ENCODE results near the gene GNB1. TPM values are rescaled to one million over a fixed set of nuclear protein-coding genes. Genes with fewer than 3 reads are reported as not detected.

The GNB1 gene
- polyA plus RNA-seq, 3 donors: 250 to 287 (median 267) TPM

GRCh38 chr1:1788646-1789431, 102.0 kb downstream of the GNB1 start:
- no peak for DNase-seq

DNA sequence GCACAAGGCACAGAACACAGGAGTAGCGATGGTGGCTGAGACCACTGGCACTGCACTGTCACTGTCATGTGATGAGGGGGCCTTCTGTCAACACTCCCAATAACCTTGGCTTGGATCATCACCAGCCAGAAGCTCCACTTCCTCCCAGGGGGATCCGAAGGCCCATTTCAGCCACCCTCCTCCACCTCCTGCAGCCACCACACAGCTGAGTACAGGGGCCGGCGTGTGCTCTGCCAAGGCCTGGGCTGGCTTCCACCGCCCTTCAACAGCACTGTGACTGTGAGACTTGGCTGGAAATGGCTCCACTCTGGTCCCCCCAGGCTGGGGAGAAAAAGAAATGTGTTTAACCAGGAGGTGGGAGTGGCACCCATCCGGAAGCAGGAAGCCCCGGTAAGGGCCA, 102.8 kb downstream of the GNB1 start:
- DNase-seq: no peak

GRCh38 chr1:1786836-1787605, 103.9 kb downstream of the GNB1 start:
- no peak for DNase-seq

DNA sequence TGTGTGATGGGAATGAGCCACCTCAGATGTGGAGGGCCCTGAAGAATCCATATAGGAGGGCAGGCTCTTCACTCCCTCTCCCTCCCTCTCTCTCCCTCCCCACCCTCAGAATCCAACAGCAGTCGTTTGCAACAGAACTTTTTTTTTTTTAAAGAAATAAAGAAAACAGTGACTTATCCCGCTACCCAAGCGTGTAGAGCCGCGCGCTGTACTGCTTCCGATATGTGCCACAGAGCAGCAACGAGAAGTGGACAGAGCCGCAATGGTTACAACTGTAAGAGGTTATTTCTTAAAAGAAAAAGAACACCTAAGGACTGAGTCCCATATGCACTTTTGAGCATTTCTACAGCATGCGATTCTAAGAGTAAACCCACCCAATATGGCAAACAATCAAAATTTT, 105.2 kb downstream of the GNB1 start:
- no peak for DNase-seq

DNA sequence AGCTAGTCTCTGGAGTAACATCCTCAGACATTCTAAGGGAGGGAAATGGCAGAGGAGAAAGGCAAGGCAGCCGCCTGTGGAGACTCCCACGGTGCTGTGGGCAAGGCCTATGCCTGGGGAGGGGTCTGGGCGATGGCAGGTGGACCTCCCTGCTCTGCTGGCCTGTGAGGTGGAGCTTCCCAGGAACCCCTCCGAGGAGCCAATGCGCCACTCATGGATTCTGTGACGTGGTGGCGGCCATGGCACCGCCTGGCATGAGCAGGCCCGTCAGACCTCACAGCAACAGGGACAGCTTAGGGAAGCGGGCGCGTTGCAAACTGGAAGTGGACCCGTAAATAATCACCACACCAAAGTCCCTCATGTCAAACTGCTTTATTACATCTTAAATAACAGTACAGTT, 106.0 kb downstream of the GNB1 start:
- no peak for DNase-seq

GRCh38 chr1:1783320-1783719, 107.6 kb downstream of the GNB1 start:
- no peak for DNase-seq

- no peak for DNase-seq
Measured at GRCh38 chr1:1782399-1783221, 108.3 kb downstream of the GNB1 start.

GRCh38 chr1:1781526-1781903, 109.4 kb downstream of the GNB1 start:
- DNase-seq: no peak

GRCh38 chr1:1780598-1781525, 110.0 kb downstream of the GNB1 start:
- no peak for DNase-seq

GRCh38 chr1:1779691-1780597, 110.9 kb downstream of the GNB1 start:
- no peak for DNase-seq

DNA sequence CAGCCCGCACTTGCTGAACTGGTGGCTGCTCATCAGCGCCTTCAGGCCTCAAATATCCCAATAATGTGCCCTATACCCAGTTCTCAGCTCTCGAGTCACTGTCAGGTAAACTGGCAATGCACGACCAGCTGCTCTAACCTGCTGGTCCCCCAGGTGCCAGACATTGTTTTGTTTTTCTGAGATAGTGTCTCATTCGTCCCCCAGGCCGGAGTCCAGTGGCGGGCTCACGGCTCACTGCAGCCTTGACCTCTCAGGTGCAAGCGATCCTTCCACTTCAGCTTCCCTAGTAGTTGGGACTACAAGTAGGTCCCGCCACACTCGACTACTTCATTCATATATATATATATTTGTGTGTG, 111.6 kb downstream of the GNB1 start:
- DNase-seq: no peak

- peak; percentile 45 for DNase-seq
Measured at GRCh38 chr1:1778663-1779319, 112.1 kb downstream of the GNB1 start.

DNA sequence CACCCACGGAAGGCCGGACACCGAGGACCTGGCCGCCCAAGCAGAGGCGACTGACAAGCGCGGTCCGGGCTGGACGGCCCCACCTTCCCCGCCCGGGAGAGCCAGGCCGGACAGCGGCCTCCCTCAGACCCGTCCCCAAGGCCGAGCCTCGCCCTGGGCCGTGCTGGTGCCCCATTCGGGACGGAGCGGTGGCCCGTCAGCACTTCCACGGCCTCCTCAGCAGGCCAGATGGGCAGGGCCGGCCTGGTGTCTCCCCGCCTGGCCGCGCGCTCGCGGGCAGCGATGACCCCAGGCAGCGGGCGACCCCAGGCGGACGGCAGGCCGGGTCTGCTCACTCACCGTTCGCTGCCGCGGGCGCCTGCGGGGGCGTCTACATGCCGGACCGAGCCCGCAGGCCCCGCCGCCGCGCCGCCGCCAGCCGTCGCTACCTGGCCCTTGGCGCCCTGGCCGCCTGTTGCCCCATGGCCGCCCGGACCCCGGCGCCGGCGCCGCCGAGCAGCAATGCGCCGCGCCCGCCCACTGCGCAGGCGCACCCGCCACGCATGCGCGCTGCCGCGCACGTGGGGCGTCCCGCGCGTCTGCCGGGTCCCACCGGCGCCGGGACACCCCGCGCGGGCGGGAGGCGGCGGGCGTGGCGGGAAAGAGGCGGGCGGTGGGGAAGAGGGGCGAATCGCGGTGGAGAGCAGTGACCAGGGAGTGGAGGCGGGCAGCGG, 112.8 kb downstream of the GNB1 start, which contains the start of gene NADK:
NADK (minus strand) TSS at position 521 of the 713 bp plus-strand sequence. CDS start 13,064 bp downstream, outside the sequence.
- no peak for DNase-seq

- no peak for DNase-seq
Measured at GRCh38 chr1:1777583-1777899, 113.3 kb downstream of the GNB1 start.

- no peak for DNase-seq
Measured at GRCh38 chr1:1776672-1777582, 114.0 kb downstream of the GNB1 start.

DNA sequence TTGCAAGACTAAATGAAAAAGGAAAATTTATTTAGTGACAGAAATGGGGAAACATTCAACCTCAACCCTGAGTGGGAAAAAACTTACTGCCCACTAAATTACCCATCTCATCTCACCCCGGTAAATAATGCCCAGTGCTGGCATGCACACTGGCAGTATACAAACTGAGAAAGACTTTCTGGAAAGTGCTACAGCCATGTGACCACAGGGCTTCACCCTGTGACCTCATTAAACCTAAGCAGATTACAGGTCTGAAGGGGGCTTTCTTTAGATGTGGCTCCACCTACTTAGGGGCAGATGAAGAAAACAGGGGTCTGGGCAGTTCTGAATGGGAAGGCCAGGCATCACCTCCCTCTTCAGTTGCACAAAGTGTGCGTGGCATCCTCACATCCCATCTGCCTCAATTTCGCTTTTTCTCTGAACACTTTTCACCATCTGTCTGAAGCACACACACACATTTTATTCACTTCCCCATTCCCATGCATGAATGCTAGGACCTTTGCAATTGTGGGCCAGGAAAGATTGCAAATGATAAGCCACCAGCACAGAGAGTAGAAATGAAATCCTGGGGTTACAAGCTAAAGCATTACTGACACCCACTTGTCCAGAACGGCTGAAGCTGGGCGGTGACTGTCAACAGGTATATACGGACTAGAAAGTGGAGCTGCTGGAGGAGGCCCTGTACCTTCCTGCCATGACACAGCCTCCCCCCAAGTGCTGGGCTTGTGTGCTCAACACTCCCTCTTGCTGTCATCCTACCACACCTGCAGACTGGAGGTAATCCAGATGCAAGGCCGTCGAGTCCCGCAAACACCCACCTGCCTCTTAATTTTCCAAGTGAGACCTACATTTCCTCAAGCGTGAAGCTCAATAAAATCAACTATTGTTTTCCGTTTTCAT, 115.3 kb downstream of the GNB1 start:
- no peak for DNase-seq

GRCh38 chr1:1773874-1774273, 117.0 kb downstream of the GNB1 start:
- no peak for DNase-seq
